GM12801 (cell line): ENCODE measurements around the gene KIT.

Source experiments
- TF ChIP-seq, protein P1 (sequence below): IDR thresholded peaks from one replicate; pipeline ENCODE4 v1.5.1; 2011; ENCODE audit warnings: control low read depth; ENCODE audit not compliant: insufficient read length; ENCODE audit errors: extremely low read depth

KIT gene

DNA sequence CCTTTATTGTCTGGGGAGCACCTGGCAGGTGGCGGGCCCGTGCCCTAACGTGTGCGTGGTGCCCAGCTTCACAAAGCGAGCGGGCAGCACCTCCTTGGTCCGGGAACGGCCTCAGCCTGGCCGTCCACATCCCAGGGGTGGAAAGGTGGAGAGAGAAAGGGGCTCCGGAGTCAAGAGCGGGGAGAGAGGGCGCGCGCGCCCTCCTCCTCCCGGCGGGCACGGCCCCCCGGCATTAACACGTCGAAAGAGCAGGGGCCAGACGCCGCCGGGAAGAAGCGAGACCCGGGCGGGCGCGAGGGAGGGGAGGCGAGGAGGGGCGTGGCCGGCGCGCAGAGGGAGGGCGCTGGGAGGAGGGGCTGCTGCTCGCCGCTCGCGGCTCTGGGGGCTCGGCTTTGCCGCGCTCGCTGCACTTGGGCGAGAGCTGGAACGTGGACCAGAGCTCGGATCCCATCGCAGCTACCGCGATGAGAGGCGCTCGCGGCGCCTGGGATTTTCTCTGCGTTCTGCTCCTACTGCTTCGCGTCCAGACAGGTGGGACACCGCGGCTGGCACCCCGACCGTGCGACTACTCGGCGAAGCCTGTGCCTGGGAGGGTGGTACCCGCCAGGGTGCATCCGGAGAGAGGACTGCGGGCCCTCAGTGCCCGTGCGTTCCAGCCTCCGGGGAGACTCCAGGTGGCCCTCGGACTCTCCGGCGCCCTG is at the start of gene KIT:
KIT (plus strand) TSS at position 407 of the 701 bp plus-strand sequence; CDS start at position 465, 58 bp downstream.
- TF ChIP-seq, protein P1, sequence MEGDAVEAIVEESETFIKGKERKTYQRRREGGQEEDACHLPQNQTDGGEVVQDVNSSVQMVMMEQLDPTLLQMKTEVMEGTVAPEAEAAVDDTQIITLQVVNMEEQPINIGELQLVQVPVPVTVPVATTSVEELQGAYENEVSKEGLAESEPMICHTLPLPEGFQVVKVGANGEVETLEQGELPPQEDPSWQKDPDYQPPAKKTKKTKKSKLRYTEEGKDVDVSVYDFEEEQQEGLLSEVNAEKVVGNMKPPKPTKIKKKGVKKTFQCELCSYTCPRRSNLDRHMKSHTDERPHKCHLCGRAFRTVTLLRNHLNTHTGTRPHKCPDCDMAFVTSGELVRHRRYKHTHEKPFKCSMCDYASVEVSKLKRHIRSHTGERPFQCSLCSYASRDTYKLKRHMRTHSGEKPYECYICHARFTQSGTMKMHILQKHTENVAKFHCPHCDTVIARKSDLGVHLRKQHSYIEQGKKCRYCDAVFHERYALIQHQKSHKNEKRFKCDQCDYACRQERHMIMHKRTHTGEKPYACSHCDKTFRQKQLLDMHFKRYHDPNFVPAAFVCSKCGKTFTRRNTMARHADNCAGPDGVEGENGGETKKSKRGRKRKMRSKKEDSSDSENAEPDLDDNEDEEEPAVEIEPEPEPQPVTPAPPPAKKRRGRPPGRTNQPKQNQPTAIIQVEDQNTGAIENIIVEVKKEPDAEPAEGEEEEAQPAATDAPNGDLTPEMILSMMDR, result no peak

GRCh38 chr4:54609310-54609709 is 48.4 kb upstream of the KIT start:
- TF ChIP-seq, protein P1, result no peak

- TF ChIP-seq, protein P1, result no peak
Measured at GRCh38 chr4:54614149-54614548, 43.6 kb upstream of the KIT start.

- TF ChIP-seq, protein P1, result no peak
Measured at GRCh38 chr4:54620773-54621172, 37.0 kb upstream of the KIT start.

- TF ChIP-seq, protein P1, result no peak
Measured at GRCh38 chr4:54625391-54625790, 32.4 kb upstream of the KIT start.

GRCh38 chr4:54626113-54626512 is 31.6 kb upstream of the KIT start:
- TF ChIP-seq, protein P1, result no peak

- TF ChIP-seq, protein P1, result no peak
Measured at GRCh38 chr4:54632537-54632936, 25.2 kb upstream of the KIT start.
